Left lung (tissue), 10 donors: ENCODE results near the gene ZNF146. TPM values are rescaled to one million over a fixed set of nuclear protein-coding genes. Genes with fewer than 3 reads are reported as not detected.

Experiments used
- ATAC-seq: fragments of 200-7000 bp; cut with Tn5 transposase; one replicate; pipeline ENCODE4 v1.9.1; 2020; ENCODE audit warnings: moderate library complexity
- DNase-seq, 4 donors: peaks; one replicate each; pipeline ENCODE4 v3.0.0-alpha.2; 2013 to 2020
- H3K27ac ChIP-seq, 2 donors: fragments of 200-600 bp; sonication (generic) in 1 of 2; one replicate each; pipeline versions ENCODE4 v1.5.0 to v1.8.0; 2020 to 2021
- H3K27me3 ChIP-seq, 2 donors: fragments of 200-600 bp; sonication (generic) in 1 of 2; one replicate each; pipeline versions ENCODE4 v1.5.0 to v1.8.0; 2020 to 2021
- H3K36me3 ChIP-seq, 2 donors: fragments of 200-600 bp; sonication (generic) in 1 of 2; one replicate each; pipeline versions ENCODE4 v1.5.0 to v1.8.0; 2020 to 2021
- H3K4me1 ChIP-seq, 2 donors: fragments of 200-600 bp; one replicate each; pipeline ENCODE4 v1.8.0; 2021
- H3K4me3 ChIP-seq, 2 donors: fragments of 200-600 bp; sonication (generic) in 1 of 2; one replicate each; pipeline versions ENCODE4 v1.5.0 to v1.8.0; 2020 to 2021; ENCODE audit warnings: mild to moderate bottlenecking in 1 of 2
- H3K9me3 ChIP-seq, 2 donors: fragments of 200-600 bp; sonication (generic) in 1 of 2; one replicate each; pipeline versions ENCODE4 v1.5.0 to v1.8.0; 2020 to 2021
- CTCF ChIP-seq, 2 donors: fragments of 200-600 bp; sonication (generic) in 1 of 2; IDR thresholded peaks; one replicate each; pipeline versions ENCODE4 v1.5.0 to v1.8.0; 2021; ENCODE audit warnings: antibody characterized with exemption in 2 of 2
- intact Hi-C, 2 donors: fragments of 100-400 bp; cut with DNase I; formaldehyde crosslinking; loops; one replicate each; pipeline versions ENCODE4 v1.11.2 to v1.14.2; 2022
- polyA plus RNA-seq, 6 donors: library from polyadenylated mRNA; unstranded; fragments of 120-200 nt; gene quantifications; one replicate each; pipeline ENCODE4 v1.2.1, GENCODE V29; 2013; ENCODE audit not compliant: insufficient read length in 6 of 6
- total RNA-seq, 2 donors: library from RNA; stranded (reverse); fragmentation: NEBNext Ultra II Directional; extraction: Animal tissue kit (Norgen Biotek cat#: 25700); gene quantifications; one replicate each; pipeline ENCODE4 v1.2.1, GENCODE V29; 2021
- donor health status: DM: no; HTN: yes; CAD: no.
- donor health status: DM: no; HTN: no; CAD: no.

ZNF146 gene
- total and polyA plus RNA-seq, 8 donors: 42.8 to 140 (median 117) TPM

GRCh38 chr19:36236304-36236945, 21.5 kb downstream of the ZNF146 start:
- Histone ChIP-seq H3K4me1 (no peaks in the 10 kb centered on the region), H3K27ac (no peak overlapping the region), H3K36me3 (peaks cover 14 to 88% of the 10 kb centered on the region in 2 donors), H3K4me3 (no peak overlapping the region), H3K27me3 (no peaks in the 10 kb centered on the region), H3K9me3 (peaks cover 0 to 95% of the 10 kb centered on the region in 2 donors)
- no peak for TF ChIP-seq CTCF (IDR thresholded peaks at IDR 0.05)
- intact Hi-C loops: no loop called here
- DNase-seq (no peak), ATAC-seq (no peak)

GRCh38 chr19:36236946-36237310, 22.0 kb downstream of the ZNF146 start:
- no peak for TF ChIP-seq CTCF (IDR thresholded peaks at IDR 0.05)
- Histone ChIP-seq H3K36me3 (peaks cover 11 to 82% of the 10 kb centered on the region in 2 donors), H3K9me3 (peaks cover 0 to 95% of the 10 kb centered on the region in 2 donors), H3K4me3 (no peak overlapping the region), H3K27me3 (no peaks in the 10 kb centered on the region), H3K27ac (no peak overlapping the region), H3K4me1 (no peaks in the 10 kb centered on the region)
- DNase-seq (no peak), ATAC-seq (no peak)
- intact Hi-C loops: no loop called here

- no peak overlapping the region for H3K27ac ChIP-seq
- peaks cover 5 to 18% of the 10 kb centered on the region in 2 donors for H3K27me3 ChIP-seq
- ATAC-seq (no peak), DNase-seq (no peak)
- no peak overlapping the region for H3K4me3 ChIP-seq
- H3K36me3 ChIP-seq: peaks cover 0 to 11% of the 10 kb centered on the region in 2 donors
- H3K4me1 ChIP-seq: peaks cover 0 to 6% of the 10 kb centered on the region in 2 donors
- TF ChIP-seq CTCF (IDR thresholded peaks at IDR 0.05): no peak
- intact Hi-C loops: no loop called here
- H3K9me3 ChIP-seq: peaks cover 0 to 72% of the 10 kb centered on the region in 2 donors
These were observed 29.2 kb downstream of the ZNF146 start for GRCh38 chr19:36244066-36244465.

GRCh38 chr19:36245210-36246005, 30.5 kb downstream of the ZNF146 start:
- TF ChIP-seq CTCF (IDR thresholded peaks at IDR 0.05): no peak
- Histone ChIP-seq H3K9me3 (peaks cover 0 to 64% of the 10 kb centered on the region in 2 donors), H3K4me1 (peaks cover 0 to 6% of the 10 kb centered on the region in 2 donors), H3K36me3 (no peaks in the 10 kb centered on the region), H3K27me3 (peaks cover 5 to 18% of the 10 kb centered on the region in 2 donors), H3K27ac (no peak overlapping the region), H3K4me3 (peak overlapping the region; percentile 10 to 22)
- intact Hi-C loops: no loop called here
- peak; percentile 38 for ATAC-seq
- peak in 2 of 4 donors; percentile 35 to 51 for DNase-seq

GRCh38 chr19:36246006-36246481, 31.1 kb downstream of the ZNF146 start:
- ATAC-seq: no peak
- intact Hi-C loops: no loop called here
- H3K9me3 ChIP-seq: peaks cover 0 to 61% of the 10 kb centered on the region in 2 donors
- H3K27me3 ChIP-seq: peaks cover 5 to 18% of the 10 kb centered on the region in 2 donors
- no peak for TF ChIP-seq CTCF (IDR thresholded peaks at IDR 0.05)
- H3K4me1 ChIP-seq: peaks cover 0 to 6% of the 10 kb centered on the region in 2 donors
- peak overlapping the region; percentile 10 to 22 for H3K4me3 ChIP-seq
- no peak overlapping the region for H3K27ac ChIP-seq
- no peaks in the 10 kb centered on the region for H3K36me3 ChIP-seq
- DNase-seq: peak in 2 of 4 donors; percentile 5 to 9
